ENCODE data around the gene NIN.

GRCh38 chr14:50801706-50802105 is 29.3 kb downstream of the NIN start:
- TF ChIP-seq NFIC (IDR thresholded peaks at IDR 0.05) (no peak), RAD21 (IDR thresholded peaks at IDR 0.05; ENCODE audit: low read depth) (no peak), EP300 (IDR thresholded peaks at IDR 0.05; ENCODE audit: borderline replicate concordance) (no peak), MAX (IDR thresholded peaks at IDR 0.05) (no peak), USF1 (IDR thresholded peaks at IDR 0.05) (no peak), TAF1 (IDR thresholded peaks at IDR 0.05; ENCODE audit: low read depth) (no peak), FOXM1 (IDR thresholded peaks at IDR 0.05; ENCODE audit: borderline replicate concordance, low read depth) (no peak), YY1 (IDR thresholded peaks at IDR 0.05; ENCODE audit: low read depth) (no peak), REST (IDR thresholded peaks at IDR 0.05; ENCODE audit: low read depth) (no peak), CREB1 (IDR thresholded peaks at IDR 0.05; ENCODE audit: low read depth) (no peak), CEBPB (IDR thresholded peaks at IDR 0.05) (no peak), TEAD4 (IDR thresholded peaks at IDR 0.05) (no peak), ZBTB7A (IDR thresholded peaks at IDR 0.05; ENCODE audit: low read depth) (no peak)

Measured in Ishikawa (cell line).